ENCODE results near the gene ALCAM. TPM values are rescaled to one million over a fixed set of nuclear protein-coding genes. Genes with fewer than 3 reads are reported as not detected.

Gene ALCAM
- total and polyA plus RNA-seq, 7 experiments from 2014 or later: 0.94 to 10.3 (median 3.4) TPM

- H3K27me3 Mint-ChIP-seq: no peaks in the 10 kb centered on the region
- no peaks in the 10 kb centered on the region for H3K9me3 Mint-ChIP-seq
- Histone ChIP-seq H3K4me1 (ENCODE audit: control insufficient read depth in 2 of 2, insufficient read depth in 2 of 2, low read length in 2 of 2) (no peaks in the 10 kb centered on the region), H3K4me3 (ENCODE audit: low read length) (no peak overlapping the region), H3K9me3 (ENCODE audit: control insufficient read depth in 2 of 3, low read length in 3 of 3) (no peaks in the 10 kb centered on the region), H3K36me3 (ENCODE audit: control insufficient read depth in 2 of 3, insufficient read depth in 3 of 3, low read length in 3 of 3) (no peaks in the 10 kb centered on the region), H3K27ac (ENCODE audit: low read depth, low read length) (no peak overlapping the region), H3K27me3 (ENCODE audit: control insufficient read depth in 2 of 2, insufficient read depth in 2 of 2, low read length in 2 of 2) (no peaks in the 10 kb centered on the region)
- no peak overlapping the region for H3K27ac Mint-ChIP-seq
- no peaks in the 10 kb centered on the region for H3K36me3 Mint-ChIP-seq
- no peak overlapping the region for H3K4me3 Mint-ChIP-seq
- ChIA-PET CTCF (no interaction called here), POLR2A (no interaction called here)
- DNase-seq (no peak), ATAC-seq (no peak)
- intact Hi-C loops (cut with micrococcal nuclease): no loop called here
- peaks cover 0 to 3% (median 0%) of the 10 kb centered on the region in 7 donors for H3K4me1 Mint-ChIP-seq
These were observed 96.9 kb downstream of the ALCAM start for GRCh38 chr3:105463620-105464019.

GRCh38 chr3:105465251-105465853 lies 98.6 kb downstream of the ALCAM start:
- Mint-ChIP-seq H3K27ac (no peak overlapping the region), H3K36me3 (no peaks in the 10 kb centered on the region), H3K9me3 (no peaks in the 10 kb centered on the region), H3K4me3 (no peak overlapping the region), H3K4me1 (no peaks in the 10 kb centered on the region), H3K27me3 (no peaks in the 10 kb centered on the region)
- H3K4me1 ChIP-seq (ENCODE audit: control insufficient read depth in 2 of 2, insufficient read depth in 2 of 2, low read length in 2 of 2): no peaks in the 10 kb centered on the region
- no peaks in the 10 kb centered on the region for H3K36me3 ChIP-seq (ENCODE audit: control insufficient read depth in 2 of 3, insufficient read depth in 3 of 3, low read length in 3 of 3)
- DNase-seq (no peak), ATAC-seq (no peak)
- intact Hi-C loops (cut with micrococcal nuclease): no loop called here
- no peaks in the 10 kb centered on the region for H3K27me3 ChIP-seq (ENCODE audit: control insufficient read depth in 2 of 2, insufficient read depth in 2 of 2, low read length in 2 of 2)
- ChIA-PET POLR2A (no interaction called here), CTCF (no interaction called here)
- no peak overlapping the region for H3K27ac ChIP-seq (ENCODE audit: low read depth, low read length)
- no peak overlapping the region for H3K4me3 ChIP-seq (ENCODE audit: low read length)
- H3K9me3 ChIP-seq (ENCODE audit: control insufficient read depth in 2 of 3, low read length in 3 of 3): no peaks in the 10 kb centered on the region

GRCh38 chr3:105466072-105466471 lies 99.4 kb downstream of the ALCAM start:
- Mint-ChIP-seq H3K27me3 (no peaks in the 10 kb centered on the region), H3K27ac (no peak overlapping the region), H3K36me3 (no peaks in the 10 kb centered on the region), H3K9me3 (no peaks in the 10 kb centered on the region), H3K4me3 (no peak overlapping the region), H3K4me1 (no peaks in the 10 kb centered on the region)
- Histone ChIP-seq H3K9me3 (ENCODE audit: control insufficient read depth in 2 of 3, low read length in 3 of 3) (no peaks in the 10 kb centered on the region), H3K4me1 (ENCODE audit: control insufficient read depth in 2 of 2, insufficient read depth in 2 of 2, low read length in 2 of 2) (no peaks in the 10 kb centered on the region), H3K36me3 (ENCODE audit: control insufficient read depth in 2 of 3, insufficient read depth in 3 of 3, low read length in 3 of 3) (no peaks in the 10 kb centered on the region), H3K4me3 (ENCODE audit: low read length) (no peak overlapping the region), H3K27me3 (ENCODE audit: control insufficient read depth in 2 of 2, insufficient read depth in 2 of 2, low read length in 2 of 2) (no peaks in the 10 kb centered on the region), H3K27ac (ENCODE audit: low read depth, low read length) (no peak overlapping the region)
- ChIA-PET POLR2A (no interaction called here), CTCF (no interaction called here)
- ATAC-seq (no peak), DNase-seq (no peak)
- intact Hi-C loops (cut with micrococcal nuclease): no loop called here

- no peaks in the 10 kb centered on the region for H3K9me3 Mint-ChIP-seq
- no peak overlapping the region for H3K4me3 Mint-ChIP-seq
- ChIA-PET CTCF (no interaction called here), POLR2A (no interaction called here)
- no peaks in the 10 kb centered on the region for H3K36me3 Mint-ChIP-seq
- intact Hi-C loops (cut with micrococcal nuclease): no loop called here
- no peaks in the 10 kb centered on the region for H3K27me3 ChIP-seq (ENCODE audit: control insufficient read depth in 2 of 2, insufficient read depth in 2 of 2, low read length in 2 of 2)
- ATAC-seq: no peak
- H3K4me1 Mint-ChIP-seq: no peaks in the 10 kb centered on the region
- no peak for DNase-seq
- no peak overlapping the region for H3K27ac ChIP-seq (ENCODE audit: low read depth, low read length)
- H3K4me1 ChIP-seq (ENCODE audit: control insufficient read depth in 2 of 2, insufficient read depth in 2 of 2, low read length in 2 of 2): no peaks in the 10 kb centered on the region
- H3K36me3 ChIP-seq (ENCODE audit: control insufficient read depth in 2 of 3, insufficient read depth in 3 of 3, low read length in 3 of 3): no peaks in the 10 kb centered on the region
- H3K27me3 Mint-ChIP-seq: no peaks in the 10 kb centered on the region
- no peaks in the 10 kb centered on the region for H3K9me3 ChIP-seq (ENCODE audit: control insufficient read depth in 2 of 3, low read length in 3 of 3)
- H3K4me3 ChIP-seq (ENCODE audit: low read length): no peak overlapping the region
- no peak overlapping the region for H3K27ac Mint-ChIP-seq
These were observed 100.0 kb downstream of the ALCAM start for GRCh38 chr3:105466495-105467404.

GRCh38 chr3:105470851-105471250 lies 104.1 kb downstream of the ALCAM start:
- no peaks in the 10 kb centered on the region for H3K27me3 ChIP-seq (ENCODE audit: control insufficient read depth in 2 of 2, insufficient read depth in 2 of 2, low read length in 2 of 2)
- CTCF ChIA-PET: no interaction called here
- POLR2A ChIA-PET: no interaction called here
- H3K4me3 ChIP-seq (ENCODE audit: low read length): no peak overlapping the region
- intact Hi-C loops (cut with micrococcal nuclease): no loop called here
- H3K27ac ChIP-seq (ENCODE audit: low read depth, low read length): no peak overlapping the region
- H3K9me3 Mint-ChIP-seq: no peaks in the 10 kb centered on the region
- ATAC-seq: no peak
- no peak for DNase-seq
- no peaks in the 10 kb centered on the region for H3K4me1 Mint-ChIP-seq
- no peaks in the 10 kb centered on the region for H3K9me3 ChIP-seq (ENCODE audit: control insufficient read depth in 2 of 3, low read length in 3 of 3)
- H3K27me3 Mint-ChIP-seq: no peaks in the 10 kb centered on the region
- no peaks in the 10 kb centered on the region for H3K36me3 ChIP-seq (ENCODE audit: control insufficient read depth in 2 of 3, insufficient read depth in 3 of 3, low read length in 3 of 3)
- H3K36me3 Mint-ChIP-seq: no peaks in the 10 kb centered on the region
- no peaks in the 10 kb centered on the region for H3K4me1 ChIP-seq (ENCODE audit: control insufficient read depth in 2 of 2, insufficient read depth in 2 of 2, low read length in 2 of 2)
- no peak overlapping the region for H3K4me3 Mint-ChIP-seq
- no peak overlapping the region for H3K27ac Mint-ChIP-seq

GRCh38 chr3:105473521-105474223 lies 107.0 kb downstream of the ALCAM start:
- H3K27ac ChIP-seq (ENCODE audit: low read depth, low read length): no peak overlapping the region
- CTCF ChIA-PET: no interaction called here
- intact Hi-C loops (cut with micrococcal nuclease): no loop called here
- DNase-seq (no peak), ATAC-seq (no peak)
- Mint-ChIP-seq H3K27me3 (peaks cover 0 to 6% (median 0%) of the 10 kb centered on the region in 5 donors), H3K9me3 (peaks cover 5 to 25% (median 7%) of the 10 kb centered on the region in 11 donors), H3K36me3 (no peaks in the 10 kb centered on the region), H3K27ac (no peak overlapping the region), H3K4me1 (no peaks in the 10 kb centered on the region), H3K4me3 (no peak overlapping the region)
- H3K36me3 ChIP-seq (ENCODE audit: control insufficient read depth in 2 of 3, insufficient read depth in 3 of 3, low read length in 3 of 3): no peaks in the 10 kb centered on the region
- H3K4me3 ChIP-seq (ENCODE audit: low read length): no peak overlapping the region
- H3K9me3 ChIP-seq (ENCODE audit: control insufficient read depth in 2 of 3, low read length in 3 of 3): no peaks in the 10 kb centered on the region
- no peaks in the 10 kb centered on the region for H3K27me3 ChIP-seq (ENCODE audit: control insufficient read depth in 2 of 2, insufficient read depth in 2 of 2, low read length in 2 of 2)
- POLR2A ChIA-PET: no interaction called here
- no peaks in the 10 kb centered on the region for H3K4me1 ChIP-seq (ENCODE audit: control insufficient read depth in 2 of 2, insufficient read depth in 2 of 2, low read length in 2 of 2)
